Effector memory CD4-positive, alpha-beta T cell (primary cell): ENCODE data around the gene ADAMTSL5.
A peak's percentile ranks its signal among the peaks of the same experiment; 100 is the strongest.

Experiments
- DNase-seq, 3 donors: peaks; one replicate each; pipeline ENCODE4 v3.0.0-alpha.2; 2020
- H3K27ac ChIP-seq: 2 replicates; pipeline ENCODE4 v1.7.0; 2013; ENCODE audit warnings: mild to moderate bottlenecking, low read length, moderate library complexity; ENCODE audit not compliant: insufficient read depth, poor library complexity, severe bottlenecking
- H3K27me3 ChIP-seq: replicated peaks from 2 replicates; pipeline ENCODE4 v1.7.0; 2013; ENCODE audit warnings: mild to moderate bottlenecking, low read length; ENCODE audit not compliant: insufficient read depth, control insufficient read depth, poor library complexity, severe bottlenecking
- H3K36me3 ChIP-seq: 2 replicates; pipeline ENCODE4 v1.7.0; 2013; ENCODE audit warnings: mild to moderate bottlenecking, low read length, moderate library complexity; ENCODE audit not compliant: control insufficient read depth, insufficient read depth
- H3K4me1 ChIP-seq: 2 replicates; pipeline ENCODE4 v1.7.0; 2013; ENCODE audit warnings: low read length, mild to moderate bottlenecking; ENCODE audit not compliant: control insufficient read depth, insufficient read depth, poor library complexity, severe bottlenecking
- H3K4me3 ChIP-seq: 2 replicates; pipeline ENCODE4 v1.7.0; 2013; ENCODE audit warnings: low read length, low read depth, mild to moderate bottlenecking; ENCODE audit not compliant: insufficient read depth, poor library complexity, severe bottlenecking
- H3K9me3 ChIP-seq: 2 replicates; pipeline ENCODE4 v1.7.0; 2013; ENCODE audit warnings: mild to moderate bottlenecking, low read length, moderate library complexity; ENCODE audit not compliant: control insufficient read depth

ADAMTSL5 gene

DNA sequence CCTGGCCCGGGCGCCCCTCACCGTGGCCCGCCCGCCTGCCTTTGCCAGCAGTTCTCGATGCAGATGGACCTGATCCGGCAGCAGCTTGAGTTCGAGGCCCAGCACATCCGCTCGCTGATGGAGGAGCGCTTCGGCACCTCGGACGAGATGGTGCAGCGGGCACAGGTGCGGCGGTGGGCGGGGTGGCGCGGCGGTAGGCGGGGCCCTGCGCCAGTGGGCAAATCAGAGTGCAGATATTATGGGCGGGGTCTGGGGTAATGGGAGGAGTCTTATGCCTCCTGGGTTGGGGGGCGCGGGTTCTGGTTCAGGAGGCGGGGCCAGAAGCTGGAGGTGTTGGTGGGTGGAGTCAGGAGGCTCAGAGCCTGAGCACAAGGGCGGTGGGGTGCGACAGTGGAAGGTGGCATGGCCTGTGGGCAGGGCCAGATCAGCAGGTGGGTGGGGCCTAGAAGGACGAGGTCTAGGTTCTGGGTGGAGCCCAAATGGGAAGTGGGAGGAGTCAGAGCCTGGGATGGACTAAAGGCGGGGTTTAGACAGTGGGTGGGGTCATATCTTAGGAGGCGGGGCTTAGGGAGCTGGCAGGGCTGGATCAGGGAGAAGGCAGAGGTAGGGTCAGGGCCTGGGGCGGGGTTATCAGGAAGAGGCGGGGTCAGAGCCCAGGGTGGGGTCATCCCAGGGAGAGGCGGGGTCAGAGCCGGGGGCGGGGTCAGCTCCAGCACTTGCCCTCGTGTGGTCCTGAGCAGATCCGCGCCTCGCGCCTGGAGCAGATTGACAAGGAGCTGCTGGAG is 57.3 kb downstream of the ADAMTSL5 start:
- H3K4me3 ChIP-seq, result no peak overlapping the region
- H3K27ac ChIP-seq, result no peak overlapping the region
- H3K4me1 ChIP-seq, result peaks cover 20% of the 10 kb centered on the region
- no peaks in the 10 kb centered on the region for H3K36me3 ChIP-seq
- no peaks in the 10 kb centered on the region for H3K9me3 ChIP-seq
- peak; percentile 29 to 50 (median 46) for DNase-seq
- peaks cover 69% of the 10 kb centered on the region for H3K27me3 ChIP-seq
